Tibial nerve (tissue), 3 donors: ENCODE measurements around the gene SMG6.

Experiments used
- EP300 ChIP-seq, 2 donors: sonication (generic); formaldehyde crosslinking; IDR thresholded peaks; one replicate each; pipeline ENCODE4 v1.6.1; 2017; ENCODE audit warnings: antibody characterized with exemption in 2 of 2, mild to moderate bottlenecking in 1 of 2
- POLR2A ChIP-seq, 2 donors: fragments of 450-650 bp; IDR thresholded peaks; one replicate each; pipeline ENCODE4 v1.6.1; 2017; ENCODE audit warnings: antibody characterized with exemption in 2 of 2, mild to moderate bottlenecking in 2 of 2, moderate library complexity in 2 of 2

- TF ChIP-seq EP300 (IDR thresholded peaks at IDR 0.05) = no peak
- no peak for TF ChIP-seq POLR2A (IDR thresholded peaks at IDR 0.05)
Observed at GRCh38 chr17:2312736-2313135, 9.2 kb upstream of the SMG6 start.
